GM21447 (cell line): ENCODE results near the gene CEP63.

Experiments used
- ATAC-seq: cut with Tn5 transposase; IDR thresholded peaks from one replicate; pipeline ENCODE4 v1.9.1; 2021; ENCODE audit not compliant: unreplicated experiment

Gene CEP63

DNA sequence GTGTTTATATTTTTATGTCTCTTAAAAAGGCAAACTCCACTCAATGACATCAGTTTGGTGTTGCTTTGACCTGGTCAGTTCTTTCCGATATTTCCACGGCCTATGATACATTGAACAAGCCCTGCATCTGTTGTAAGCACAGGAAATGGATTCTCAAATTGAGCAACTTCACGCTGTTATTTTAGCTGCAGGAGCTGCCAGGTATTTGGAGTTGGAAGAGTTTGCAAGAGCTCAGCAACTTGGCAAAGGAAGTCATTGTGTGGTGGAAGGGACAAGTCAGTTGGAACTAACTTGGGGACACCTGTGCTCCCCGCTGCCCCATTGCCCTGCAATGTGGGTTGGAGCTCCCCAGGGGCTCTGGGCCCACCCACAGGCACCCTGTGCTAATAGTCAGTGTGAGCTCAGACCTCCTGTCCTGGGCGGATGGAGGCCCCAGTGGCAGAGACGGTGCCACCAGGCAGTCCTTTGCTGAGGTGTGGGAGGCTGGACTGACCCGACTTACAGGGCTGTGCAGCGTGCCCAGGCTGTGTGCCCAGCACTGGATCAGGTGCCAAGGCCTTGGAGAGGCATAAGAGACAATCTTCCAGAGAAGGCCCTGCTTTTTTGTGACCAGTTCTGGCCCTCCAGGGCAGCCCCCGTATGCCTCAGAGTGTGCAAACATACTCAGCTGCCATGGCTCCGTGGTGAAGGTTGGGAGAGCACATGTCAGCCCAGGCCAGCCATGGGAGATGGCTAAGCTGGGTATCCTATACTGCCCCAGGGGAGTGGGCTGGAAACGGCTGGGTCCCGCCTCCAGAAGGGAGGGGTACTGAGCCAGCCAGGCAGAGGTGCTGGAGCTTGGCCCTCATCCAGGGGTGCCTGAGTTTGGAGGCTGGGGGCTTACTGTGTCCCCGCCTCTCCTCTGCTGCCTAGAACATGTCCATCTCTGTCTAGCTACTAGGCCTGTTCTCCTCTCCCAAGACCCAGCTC, 121.5 kb downstream of the CEP63 start:
- ATAC-seq: no peak

DNA sequence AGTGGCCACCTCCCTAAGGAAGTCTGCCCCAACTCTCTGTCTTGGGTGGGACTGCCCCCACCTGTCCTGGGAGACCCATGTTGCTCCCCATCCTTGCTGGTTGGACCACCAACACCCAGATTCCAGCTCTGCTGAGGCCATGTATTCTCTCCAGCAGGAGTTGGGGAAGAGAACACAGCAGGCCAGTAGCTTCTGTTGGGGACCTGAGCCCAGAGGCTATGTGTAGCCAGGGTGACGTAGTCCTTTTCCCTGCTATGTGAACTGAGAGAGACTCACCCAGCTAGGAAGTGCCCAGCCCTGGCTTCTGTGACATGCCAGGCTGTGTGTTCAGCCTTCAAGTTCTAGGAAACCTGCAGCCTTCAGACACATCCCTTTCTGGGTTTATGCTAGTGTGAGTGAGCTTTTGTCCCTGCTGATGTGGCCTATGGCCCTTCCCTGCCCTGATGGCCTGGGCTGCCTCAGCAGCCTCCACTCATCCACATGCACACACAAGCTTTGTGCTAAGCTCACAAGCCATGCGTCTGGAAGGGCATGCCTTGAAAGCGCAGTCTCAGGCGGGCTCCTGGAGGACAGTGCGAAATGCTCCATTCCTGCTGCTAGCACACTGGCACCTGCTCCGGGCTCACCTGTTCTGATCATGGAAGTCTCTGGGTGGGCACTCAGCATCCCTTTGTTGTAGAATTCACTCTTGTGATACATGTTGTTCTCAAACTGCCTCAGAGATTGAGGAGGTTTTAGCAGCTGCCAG, 122.3 kb downstream of the CEP63 start:
- ATAC-seq: no peak

DNA sequence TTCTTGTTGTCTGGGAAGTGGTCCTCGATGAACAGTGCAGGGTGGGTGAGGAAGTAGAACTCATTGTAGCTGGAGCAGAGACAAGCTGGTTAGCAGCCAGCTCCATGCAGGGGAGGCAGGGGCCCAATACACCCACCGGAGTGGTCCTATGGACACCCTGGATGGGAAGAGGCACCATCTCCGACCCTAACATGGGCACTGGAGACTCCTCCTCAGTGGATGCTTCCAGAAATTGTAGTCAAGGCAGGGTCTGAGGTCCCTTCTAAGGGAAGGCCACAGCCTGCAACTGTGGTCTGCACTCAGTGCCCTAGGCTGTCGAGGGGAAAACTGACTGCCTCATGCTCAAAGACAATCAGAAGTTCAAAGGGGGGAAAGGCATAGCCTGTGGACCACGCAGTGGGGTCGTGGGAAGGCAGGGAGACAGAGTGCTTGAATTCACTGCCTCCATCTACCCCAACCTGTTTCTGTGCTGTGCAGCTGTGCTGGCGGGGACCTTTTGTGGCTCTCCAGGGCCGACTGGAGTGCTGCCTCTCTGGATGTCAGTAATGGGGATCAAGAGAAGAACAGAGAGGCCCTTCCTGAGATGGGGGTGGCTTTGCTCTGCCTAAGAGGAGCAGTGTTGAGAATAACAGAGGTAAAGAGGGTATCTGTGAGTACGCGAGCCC, 123.0 kb downstream of the CEP63 start:
- ATAC-seq: no peak

DNA sequence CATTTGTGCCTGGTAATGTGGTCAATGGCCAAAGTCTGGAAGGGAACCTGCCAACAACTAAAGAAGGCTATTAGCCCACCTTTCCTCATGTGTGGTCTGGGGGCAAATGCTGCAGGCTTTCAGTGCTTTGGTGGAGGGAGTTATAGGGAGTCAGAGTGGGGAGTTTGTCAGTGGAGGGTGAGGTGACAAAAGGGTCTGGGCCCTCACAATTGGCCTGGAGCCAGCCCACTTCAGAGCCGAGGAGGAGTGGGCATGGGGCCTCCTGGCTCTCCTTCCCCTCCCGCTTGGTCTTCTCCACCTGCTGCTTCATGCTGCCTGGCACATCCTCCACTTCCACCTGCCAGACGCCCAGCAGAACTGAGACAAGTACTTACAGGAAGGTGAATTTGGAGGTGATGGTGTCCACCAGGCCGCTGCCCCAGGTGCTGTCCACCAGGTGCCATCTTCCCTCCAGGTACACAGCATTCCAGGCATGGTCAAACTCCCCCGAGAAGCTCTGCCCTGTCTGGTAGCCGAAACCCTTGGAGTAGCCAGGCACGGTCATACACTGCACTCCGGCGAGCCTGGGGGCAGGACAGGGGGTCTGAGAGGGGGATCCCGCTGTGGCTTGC, 124.1 kb downstream of the CEP63 start:
- no peak for ATAC-seq

DNA sequence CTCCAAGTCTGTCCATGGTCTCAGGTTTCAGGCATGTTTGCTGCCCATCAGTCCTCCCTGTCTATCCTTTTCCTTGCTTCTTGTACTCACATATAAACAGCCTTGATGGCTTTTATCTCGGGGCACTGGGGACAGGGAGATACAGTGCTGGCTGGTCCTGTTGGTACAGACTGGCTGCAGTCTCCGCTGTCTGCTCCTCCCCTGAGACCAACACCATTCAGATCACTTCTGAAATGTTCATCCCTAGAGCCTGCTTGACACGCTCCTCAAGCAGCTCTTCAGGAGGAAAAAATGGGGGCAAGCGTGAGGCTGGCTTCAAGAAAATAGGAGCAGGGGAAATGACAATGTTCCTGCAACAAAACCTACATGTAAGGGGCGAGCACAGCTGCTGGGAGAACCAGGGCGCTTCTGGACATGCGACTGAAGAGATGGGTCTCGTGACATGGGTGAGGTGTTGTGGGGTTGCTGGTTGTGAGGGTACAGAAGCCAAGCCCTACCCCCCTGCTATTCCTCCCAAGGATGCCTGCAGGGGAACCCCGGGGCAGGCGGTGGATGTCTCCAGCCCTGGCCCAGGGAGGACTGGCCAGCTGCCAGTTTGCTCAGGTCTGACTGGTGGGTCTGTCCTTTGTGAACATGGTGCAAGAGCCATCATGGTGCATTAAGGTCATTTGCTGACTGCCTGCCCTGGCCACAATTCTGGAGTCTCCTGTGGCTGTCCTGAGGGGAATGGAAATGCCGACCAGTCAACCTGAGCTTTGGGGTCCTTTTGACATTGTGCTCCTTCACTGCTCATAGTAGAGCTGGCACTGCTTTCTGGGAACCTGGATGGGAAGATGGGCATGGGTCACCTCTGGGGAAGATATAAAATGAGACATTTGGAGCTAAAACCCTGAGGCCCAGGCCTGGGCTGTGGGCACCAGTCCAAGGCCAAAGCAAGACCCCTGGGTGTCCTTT, 124.9 kb downstream of the CEP63 start:
- no peak for ATAC-seq

DNA sequence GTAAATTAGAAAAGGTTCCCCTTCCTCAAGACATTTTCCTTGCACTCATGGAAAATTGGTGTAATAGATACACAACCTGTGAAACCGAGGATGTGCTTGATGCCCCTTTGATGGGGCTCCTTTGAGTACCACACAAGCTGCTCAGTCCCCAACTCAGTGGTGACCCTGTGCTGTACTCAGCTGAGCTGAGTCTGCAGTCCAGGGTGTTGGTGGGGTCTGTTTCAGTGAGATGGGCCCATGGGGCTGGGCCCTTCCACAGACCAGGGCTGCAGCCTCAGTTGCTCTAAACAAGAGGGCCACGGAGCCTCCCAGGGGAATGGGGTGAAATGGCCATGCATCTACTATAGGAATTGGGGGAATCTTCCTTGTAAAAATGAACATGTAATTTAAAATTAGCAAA, 125.7 kb downstream of the CEP63 start:
- no peak for ATAC-seq

DNA sequence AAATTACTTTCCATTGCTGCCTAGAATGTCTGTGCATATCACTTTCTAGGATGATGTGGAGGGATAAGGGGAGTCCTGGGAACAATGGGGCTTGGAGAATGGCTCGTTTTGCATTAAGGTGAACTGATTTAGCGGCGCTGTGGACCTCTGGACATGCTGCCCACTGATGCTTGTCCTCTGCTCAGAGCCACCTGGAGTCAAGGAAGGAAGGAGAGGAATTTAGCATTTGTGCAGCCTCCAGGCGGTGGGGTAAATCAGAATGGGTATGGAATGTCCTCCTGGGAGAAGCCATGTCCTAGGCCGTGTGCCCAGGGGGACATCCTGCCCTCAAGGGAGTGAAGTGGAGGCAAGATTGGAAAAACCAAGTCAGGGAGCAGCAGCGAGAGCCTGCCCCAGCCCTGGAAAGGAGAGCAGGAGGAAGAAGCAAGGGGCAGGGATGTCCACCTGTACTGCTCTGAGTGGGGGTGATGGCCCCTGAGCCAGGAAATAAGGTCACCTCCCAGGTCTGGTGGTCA, 127.2 kb downstream of the CEP63 start:
- ATAC-seq: no peak

DNA sequence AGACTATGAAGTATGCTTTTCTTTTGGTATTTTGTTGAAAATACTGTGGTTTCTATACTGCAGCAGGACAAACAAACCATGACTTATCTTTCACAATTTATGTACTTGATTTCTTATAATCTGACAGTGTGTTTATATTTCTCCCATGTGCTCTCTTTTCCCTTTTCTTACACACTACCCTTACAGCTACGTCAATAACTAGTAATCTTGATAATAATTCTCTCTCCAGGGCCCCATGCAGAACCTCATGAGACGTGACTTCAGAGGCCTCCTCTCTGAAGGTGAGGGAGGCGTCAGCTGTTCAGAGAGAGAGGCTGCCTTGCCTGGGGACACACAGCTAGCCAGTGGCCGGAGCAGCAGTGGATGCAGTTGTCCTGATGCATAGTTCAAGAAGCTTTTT, 129.1 kb downstream of the CEP63 start:
- ATAC-seq: no peak

DNA sequence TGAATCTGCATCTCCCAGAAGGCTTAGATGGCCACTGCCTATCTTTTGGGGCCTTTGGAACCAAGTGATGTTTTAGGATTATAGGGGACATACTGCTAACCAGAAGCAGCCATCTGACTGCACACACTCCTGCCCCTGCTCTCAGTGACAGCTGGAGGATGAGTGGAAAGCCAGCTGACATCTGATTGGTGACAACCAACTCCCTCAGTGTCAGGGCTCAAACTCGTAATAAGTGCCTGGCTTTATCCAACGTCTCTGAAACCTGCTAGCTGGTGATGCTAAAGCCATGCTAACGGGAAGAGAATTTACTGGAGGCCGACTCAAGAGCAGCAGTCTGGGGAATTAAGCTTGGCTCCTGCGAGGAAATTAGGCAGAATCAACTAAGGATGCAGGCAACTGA, 129.9 kb downstream of the CEP63 start:
- ATAC-seq: no peak

DNA sequence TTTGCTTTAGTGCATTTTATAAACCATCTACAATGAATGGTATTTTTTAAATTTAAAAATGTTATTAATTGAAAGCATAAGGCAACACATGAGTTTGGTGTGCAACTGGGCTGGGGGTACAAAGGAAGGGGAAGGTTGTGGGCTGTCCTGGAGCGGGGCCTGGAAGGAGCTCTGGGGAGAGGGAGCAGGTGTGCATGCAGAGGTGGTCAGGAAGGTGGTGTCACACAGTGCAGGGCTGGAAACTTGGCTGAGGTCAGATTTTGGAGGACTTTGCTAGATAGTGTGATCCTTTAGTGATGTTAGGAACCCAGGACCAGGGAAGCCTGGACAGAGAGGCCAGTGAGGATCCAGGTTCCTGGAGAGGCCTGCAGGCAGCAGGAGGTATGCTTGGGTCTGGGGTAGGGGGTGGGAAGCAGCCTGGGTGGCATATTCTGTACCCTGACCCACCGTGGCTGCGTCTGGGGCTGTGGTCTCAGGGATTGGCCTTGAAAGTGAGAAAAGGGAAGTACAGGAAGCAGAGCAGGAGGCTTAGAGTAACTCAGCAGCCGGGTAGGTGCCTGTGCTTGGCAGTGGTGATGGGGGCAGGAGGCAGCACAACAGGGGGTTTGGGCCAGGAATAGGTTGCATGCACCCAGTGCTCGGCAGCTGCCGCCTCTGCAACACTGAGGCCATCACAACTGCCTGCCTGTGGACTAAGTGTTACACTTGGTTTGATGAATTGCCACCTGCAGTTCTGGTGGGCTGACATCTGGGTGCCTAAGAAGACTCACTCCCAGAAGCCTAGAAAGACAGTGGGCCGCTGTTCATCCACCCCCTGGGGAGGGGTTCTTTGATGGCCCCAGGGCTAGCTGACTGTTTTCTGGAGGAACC, 132.0 kb downstream of the CEP63 start:
- no peak for ATAC-seq

DNA sequence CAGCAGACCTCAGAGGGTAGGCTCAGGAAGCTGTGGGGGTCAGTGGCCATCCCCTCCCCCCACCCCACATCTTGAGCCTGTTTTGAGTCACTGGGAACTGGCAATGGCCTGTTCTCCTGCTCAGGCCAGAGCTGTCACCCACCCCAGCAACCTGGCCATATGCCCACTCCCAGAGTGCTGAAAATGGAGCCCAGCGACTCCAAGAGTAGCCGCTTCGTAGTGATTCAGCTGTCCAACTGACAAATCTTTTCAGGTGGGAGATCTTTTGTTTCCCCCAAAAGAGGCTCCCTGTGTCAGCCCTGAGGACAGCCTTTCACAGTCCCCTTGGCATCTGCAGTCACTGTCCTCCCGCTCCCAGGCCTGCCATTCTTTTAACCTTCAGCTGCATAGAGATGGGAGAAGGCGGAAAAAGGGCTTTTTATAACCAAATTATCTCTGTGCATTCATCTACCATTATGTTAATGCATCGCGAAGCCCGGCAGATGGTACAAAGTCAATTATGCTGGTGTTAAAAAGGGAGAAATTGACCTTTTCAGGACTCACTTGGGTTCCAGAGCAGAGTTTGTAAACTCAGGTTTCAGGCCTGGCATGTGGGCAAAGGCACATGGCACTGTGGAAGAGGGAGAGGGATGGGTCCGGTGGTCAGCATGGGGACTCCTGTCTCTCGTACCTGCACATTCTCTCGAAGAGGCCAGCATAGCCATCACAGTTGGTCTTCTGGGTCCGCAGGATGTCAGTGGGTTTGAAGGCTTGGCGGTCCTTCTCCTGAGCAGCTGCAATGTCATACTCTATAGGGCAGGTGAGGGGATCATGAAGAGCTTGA, 132.8 kb downstream of the CEP63 start:
- no peak for ATAC-seq

DNA sequence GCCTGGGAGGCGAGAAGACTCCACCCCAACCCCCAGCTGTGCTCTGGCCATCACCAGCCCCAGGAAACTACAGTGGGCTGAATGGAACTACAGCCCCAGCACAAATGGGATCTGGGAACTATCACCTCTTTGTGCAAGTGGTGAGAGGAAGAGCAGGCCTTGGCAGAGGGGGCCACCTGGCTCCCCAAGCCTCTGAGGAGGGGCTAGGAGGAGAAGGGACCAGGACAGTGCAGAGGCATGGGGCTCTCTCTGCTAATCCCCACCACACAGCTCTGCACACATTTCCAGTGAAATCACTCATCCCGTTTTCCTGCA, 133.4 kb downstream of the CEP63 start:
- ATAC-seq: no peak

DNA sequence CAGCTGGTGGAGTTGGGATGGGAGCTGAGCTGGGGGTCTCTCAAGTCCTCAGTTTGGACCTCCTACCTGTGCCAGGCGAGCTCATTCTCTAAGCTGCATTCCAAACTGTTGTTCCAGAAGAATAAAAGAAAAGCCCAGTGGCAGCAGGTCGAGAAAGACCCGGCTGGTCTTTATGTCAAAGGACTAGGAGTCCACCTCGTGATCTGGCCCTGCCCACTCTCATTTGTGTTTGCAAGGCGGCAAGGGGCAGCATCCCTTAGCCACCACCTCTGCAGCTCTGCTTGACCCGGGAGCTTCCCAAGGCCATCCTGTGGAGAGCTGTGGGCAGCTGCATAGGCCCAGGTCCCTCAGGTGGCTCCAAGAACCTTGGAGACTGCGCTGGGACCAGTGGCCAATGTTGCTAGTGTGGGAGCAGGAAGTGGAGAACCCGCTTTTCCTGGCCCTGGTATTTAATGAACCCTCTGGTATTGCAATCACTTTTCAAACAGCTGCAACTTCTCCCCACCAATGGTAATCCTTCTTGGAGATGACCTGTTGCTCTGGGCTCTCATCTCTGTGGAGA, 134.1 kb downstream of the CEP63 start:
- ATAC-seq: no peak

DNA sequence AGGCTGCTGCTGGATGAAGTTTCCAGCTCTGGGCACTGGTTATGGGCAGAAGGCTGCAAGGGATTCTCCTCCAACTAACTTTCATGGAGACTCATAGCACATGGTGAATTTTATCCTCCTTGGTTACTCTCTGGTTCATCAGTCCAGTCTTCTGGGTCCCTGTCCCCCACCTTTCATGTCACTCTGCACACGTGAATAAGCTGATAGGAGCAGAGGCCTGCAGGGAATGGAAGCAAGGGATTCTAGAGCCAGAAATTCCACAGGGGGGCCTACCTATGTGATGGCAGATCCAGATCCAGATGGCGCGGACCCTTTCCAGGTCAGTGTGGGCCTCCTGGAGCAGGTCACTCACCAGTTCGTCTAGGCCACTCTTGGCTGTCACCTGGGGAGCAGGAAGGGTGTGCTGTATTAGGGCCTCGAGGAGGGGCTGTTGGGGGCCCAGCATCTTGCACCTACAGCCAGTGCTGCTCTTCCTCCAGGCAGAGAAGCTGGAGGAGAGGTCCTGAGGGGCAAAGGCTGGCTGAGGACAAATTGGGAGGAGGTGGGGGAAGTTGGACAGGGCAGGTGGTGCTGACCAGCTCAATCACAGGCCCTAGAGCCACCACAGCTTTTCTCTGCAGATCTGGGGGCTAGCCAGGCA, 134.7 kb downstream of the CEP63 start:
- ATAC-seq: no peak

DNA sequence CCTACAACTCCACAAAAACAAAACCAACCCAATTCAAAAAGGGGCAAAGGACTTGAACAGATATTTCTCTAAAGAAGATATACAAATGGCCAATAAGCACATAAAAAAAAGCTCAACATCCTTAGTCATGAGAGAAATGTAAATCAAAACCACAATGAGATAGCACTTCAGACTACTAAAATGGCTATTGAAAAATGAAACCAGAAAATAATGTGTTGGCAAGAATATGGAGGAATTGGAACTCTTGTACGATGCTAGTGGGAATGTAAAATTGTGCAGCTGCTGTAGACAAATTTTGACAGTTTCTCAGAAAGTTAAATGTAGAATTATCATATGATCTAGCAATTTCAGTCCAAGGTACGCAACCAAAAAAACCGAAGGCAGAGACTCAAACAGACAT, 136.0 kb downstream of the CEP63 start:
- ATAC-seq: no peak

DNA sequence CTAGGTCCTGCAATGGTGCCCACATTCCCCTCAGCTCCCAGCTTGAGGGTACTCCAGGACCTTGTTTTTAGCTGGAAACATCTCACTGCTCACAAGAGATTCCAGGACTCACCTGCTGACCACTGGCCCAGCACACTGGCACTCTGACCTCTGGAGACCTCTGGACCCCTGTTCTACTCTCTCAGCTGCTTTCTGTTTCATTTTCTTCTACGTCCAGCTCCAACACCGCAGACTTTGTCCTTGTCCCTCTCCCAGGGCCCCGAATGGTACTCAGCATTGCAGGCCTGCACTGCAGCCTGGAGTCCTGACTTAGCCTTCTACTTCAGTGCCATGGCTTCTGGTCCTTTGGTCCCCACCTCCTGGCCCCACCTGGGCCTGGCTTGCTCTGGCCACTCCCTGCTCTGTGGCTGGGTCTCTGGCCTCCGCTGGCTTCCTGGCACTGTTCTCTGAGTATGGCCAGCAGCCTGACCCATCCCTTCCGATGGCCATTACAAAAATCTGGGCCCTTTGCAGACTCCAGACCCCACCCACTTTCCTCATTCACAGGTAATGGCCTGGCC, 137.0 kb downstream of the CEP63 start:
- ATAC-seq: no peak

DNA sequence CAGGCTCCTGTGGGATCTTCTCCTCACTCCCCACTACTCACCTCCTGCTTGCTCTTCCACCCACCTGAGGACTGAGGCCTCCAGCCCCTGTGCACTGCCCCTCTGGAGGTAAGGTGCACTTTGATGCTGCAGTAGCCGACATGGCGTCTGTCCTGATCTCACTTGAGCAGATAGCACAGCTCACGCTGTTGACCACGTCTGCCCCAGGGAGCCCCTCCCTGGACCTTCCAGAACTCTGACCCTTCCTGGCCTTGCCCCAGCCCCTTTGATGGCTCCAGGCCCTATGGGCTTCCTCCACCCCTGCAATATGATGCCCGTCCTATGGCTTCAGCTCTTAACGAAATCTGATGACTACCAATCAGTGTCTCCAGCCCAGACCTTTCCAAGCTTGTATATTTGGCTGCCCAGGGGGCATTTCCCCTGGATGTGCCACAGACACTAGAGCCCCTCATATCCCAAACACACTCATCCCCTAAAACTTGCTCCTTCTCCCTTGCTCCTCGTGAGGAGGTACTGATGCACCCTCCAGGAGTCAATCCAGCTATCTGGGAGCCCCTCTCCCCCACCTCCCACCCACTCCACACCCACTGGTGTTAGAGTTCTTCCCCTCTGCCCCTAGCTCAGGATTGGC, 137.9 kb downstream of the CEP63 start:
- no peak for ATAC-seq
